ENCODE results near the gene MSL1. TPM values are rescaled to one million over a fixed set of nuclear protein-coding genes. Genes with fewer than 3 reads are reported as not detected.

The MSL1 gene
- total and polyA plus RNA-seq, 9 of the 15 experiments (the other 6 are each of a cell fraction or from before 2014, with no cell fraction given), result 13.8 to 120 (median 61.9) TPM

DNA sequence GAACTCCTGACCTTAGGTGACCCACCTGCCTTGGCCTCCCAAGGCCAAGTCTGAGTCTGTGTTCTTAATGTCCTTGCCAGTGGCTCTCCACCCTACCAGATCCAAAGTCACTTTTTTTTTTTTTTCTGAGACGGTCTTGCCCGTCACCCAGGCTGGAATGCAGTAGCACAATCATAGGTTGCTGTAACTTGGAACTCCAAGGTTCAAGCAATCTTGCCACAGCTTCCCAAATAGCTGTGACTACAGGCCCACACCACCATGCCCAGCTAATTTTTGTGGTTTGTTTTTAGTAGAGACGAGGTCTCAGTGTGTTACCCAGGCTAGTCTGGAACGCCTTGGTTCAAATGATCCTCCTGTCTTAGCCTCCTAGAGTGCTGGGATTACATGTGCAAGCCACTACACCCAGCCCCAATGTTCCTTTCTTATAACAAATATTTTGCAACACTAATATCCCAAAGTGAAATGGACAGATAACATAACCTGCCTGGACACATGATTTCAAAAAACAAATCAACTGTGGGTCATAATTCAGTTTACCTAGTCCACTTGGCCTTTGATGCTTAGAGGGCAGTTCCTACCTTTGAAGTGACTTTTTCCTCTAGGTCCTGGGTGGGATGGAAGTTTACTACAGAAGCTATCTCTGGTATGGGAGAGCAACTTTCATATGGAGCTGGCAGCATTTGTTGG lies 51.5 kb downstream of the MSL1 start:
- intact Hi-C loops (cut with micrococcal nuclease), result no loop called here
- H3K9ac ChIP-seq (ENCODE audit: insufficient read depth in 1 of 2, low read depth in 2 of 2, low read length in 2 of 2), result no peak overlapping the region
- peaks cover 5% of the 10 kb centered on the region for H3K9me1 ChIP-seq (ENCODE audit: control insufficient read depth, insufficient read depth, low read length)
- H2AFZ ChIP-seq (ENCODE audit: low read depth, low read length), result no peak overlapping the region
- H3K4me2 ChIP-seq (ENCODE audit: insufficient read depth, low read length), result no peak overlapping the region
- FAIRE-seq (no peak), ATAC-seq (no peak), DNase-seq (ENCODE audit: extremely low read depth in 1 of 4, low spot score in 3 of 4) (no peak)
- H3K79me2 ChIP-seq (ENCODE audit: control insufficient read depth, insufficient read depth, low read length), result no peaks in the 10 kb centered on the region
- 81% methylated on average over 2 of the region's 4 CpGs for WGBS (ENCODE audit: insufficient coverage, low coverage, missing lambda C conversion rate)
- peaks cover 61% of the 10 kb centered on the region for H3K36me3 ChIP-seq (ENCODE audit: control insufficient read depth, insufficient read depth, low read length)
- H3K9me3 ChIP-seq (replicated peaks; ENCODE audit: control insufficient read depth, insufficient read depth, low read depth, low read length), result no peaks in the 10 kb centered on the region
- ChIA-PET CTCF (ENCODE audit: low intra/inter-chr PET ratio) (interaction anchor here (0.6 kb wide), 1 partner anchor 184 kb away, joined by 4 read pairs; no protein-coding TSS in a partner anchor), POLR2A (interaction anchor here (1.4 kb wide), 1 partner anchor 49 kb away, joined by 3 read pairs; no protein-coding TSS in a partner anchor)
- no peaks in the 10 kb centered on the region for H3K27me3 ChIP-seq (ENCODE audit: control insufficient read depth in 2 of 2, insufficient read depth in 2 of 2, low read length in 2 of 2)
- no peak overlapping the region for H3K4me3 ChIP-seq
- no peaks in the 10 kb centered on the region for H4K20me1 ChIP-seq (replicated peaks; ENCODE audit: control insufficient read depth, insufficient read depth, low read length)
- H3K27ac ChIP-seq (ENCODE audit: extremely low read depth, low read depth, low read length), result no peak overlapping the region
- peaks cover 10 to 16% of the 10 kb centered on the region in 2 experiments; a peak in 4 of 5 replicates for H3K4me1 ChIP-seq (replicated peaks in 1 of 2; ENCODE audit: control insufficient read depth in 2 of 2, insufficient read depth in 2 of 2, low read length in 2 of 2)
- no TSS peak for BruUV-seq (replicated peaks)
- TF ChIP-seq DMBX1 (CRISPR knock-in tag; IDR thresholded peaks at IDR 0.05; ENCODE audit: borderline replicate concordance) (no peak), ZNF589 (CRISPR knock-in tag; IDR thresholded peaks at IDR 0.05; ENCODE audit: low read depth) (no peak), NFIC (IDR thresholded peaks at IDR 0.05) (no peak), SMAD2 (IDR thresholded peaks at IDR 0.05; ENCODE audit: low read depth, low read length) (no peak)
- in situ Hi-C loops (cut with MboI), result no loop called here

DNA sequence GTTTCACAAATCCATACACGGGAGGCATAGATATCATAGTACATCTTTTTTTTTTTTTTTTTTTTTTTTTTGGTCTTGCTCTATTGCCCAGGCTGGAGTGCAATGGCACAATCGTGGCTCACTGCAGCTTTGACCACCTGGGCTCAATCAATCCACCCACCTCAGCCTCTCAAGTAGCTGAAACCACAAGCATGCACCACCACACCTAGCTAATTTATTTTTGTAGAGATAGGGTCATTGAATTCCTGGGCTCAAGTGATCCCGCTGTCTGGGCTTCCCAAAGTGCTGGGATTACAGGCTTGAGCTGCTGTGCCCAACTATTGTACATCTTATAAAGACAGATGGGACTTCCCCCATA lies 52.0 kb downstream of the MSL1 start:
- H3K9me3 ChIP-seq (replicated peaks; ENCODE audit: control insufficient read depth, insufficient read depth, low read depth, low read length), result no peaks in the 10 kb centered on the region
- H3K4me2 ChIP-seq (ENCODE audit: insufficient read depth, low read length), result no peak overlapping the region
- no peak overlapping the region for H3K4me3 ChIP-seq
- H3K9ac ChIP-seq (ENCODE audit: insufficient read depth in 1 of 2, low read depth in 2 of 2, low read length in 2 of 2), result no peak overlapping the region
- intact Hi-C loops (cut with micrococcal nuclease) (no loop called here), in situ Hi-C loops (cut with MboI) (no loop called here)
- peaks cover 10 to 21% of the 10 kb centered on the region in 2 experiments; a peak in 4 of 5 replicates for H3K4me1 ChIP-seq (replicated peaks in 1 of 2; ENCODE audit: control insufficient read depth in 2 of 2, insufficient read depth in 2 of 2, low read length in 2 of 2)
- WGBS (ENCODE audit: insufficient coverage, low coverage, missing lambda C conversion rate), result 70% methylated on average over 2 of the region's 3 CpGs
- peaks cover 55% of the 10 kb centered on the region for H3K36me3 ChIP-seq (ENCODE audit: control insufficient read depth, insufficient read depth, low read length)
- no TSS peak for BruUV-seq (replicated peaks)
- no peak for FAIRE-seq
- H3K79me2 ChIP-seq (ENCODE audit: control insufficient read depth, insufficient read depth, low read length), result no peaks in the 10 kb centered on the region
- ChIA-PET POLR2A (interaction anchor here (1.4 kb wide), 1 partner anchor 49 kb away, joined by 3 read pairs; no protein-coding TSS in a partner anchor), CTCF (ENCODE audit: low intra/inter-chr PET ratio) (interaction anchor here (0.6 kb wide), 1 partner anchor 185 kb away, joined by 4 read pairs; no protein-coding TSS in a partner anchor)
- H3K27ac ChIP-seq (ENCODE audit: extremely low read depth, low read depth, low read length), result no peak overlapping the region
- no peak for ATAC-seq
- DNase-seq (ENCODE audit: extremely low read depth in 1 of 4, low spot score in 3 of 4), result no peak
- no peak overlapping the region for H2AFZ ChIP-seq (ENCODE audit: low read depth, low read length)
- H4K20me1 ChIP-seq (replicated peaks; ENCODE audit: control insufficient read depth, insufficient read depth, low read length), result no peaks in the 10 kb centered on the region
- no peaks in the 10 kb centered on the region for H3K27me3 ChIP-seq (ENCODE audit: control insufficient read depth in 2 of 2, insufficient read depth in 2 of 2, low read length in 2 of 2)
- H3K9me1 ChIP-seq (ENCODE audit: control insufficient read depth, insufficient read depth, low read length), result peaks cover 5% of the 10 kb centered on the region
- TF ChIP-seq MEF2D (tag; conservative IDR thresholded peaks at IDR 0.05; ENCODE audit: low read depth) (no peak), ZNF217 (CRISPR knock-in tag; IDR thresholded peaks at IDR 0.05) (no peak), ASH1L (IDR thresholded peaks at IDR 0.05; ENCODE audit: borderline replicate concordance, low read depth, partially characterized antibody) (no peak), ARID1B (IDR thresholded peaks at IDR 0.05) (no peak), ZNF140 (CRISPR knock-in tag; IDR thresholded peaks at IDR 0.05) (no peak), ZFPM2 (CRISPR knock-in tag; IDR thresholded peaks at IDR 0.05) (no peak), TAL1 (IDR thresholded peaks at IDR 0.05) (no peak), SP2 (IDR thresholded peaks at IDR 0.05; ENCODE audit: extremely low read depth, low read depth, low read length, poor library complexity, severe bottlenecking) (no peak), ESRRA (IDR thresholded peaks at IDR 0.05; ENCODE audit: borderline replicate concordance, low read depth) (no peak), RB1 (IDR thresholded peaks at IDR 0.05; ENCODE audit: low read depth) (no peak), ZNF561 (CRISPR knock-in tag; conservative IDR thresholded peaks at IDR 0.05) (no peak), GATAD2B (IDR thresholded peaks at IDR 0.05; ENCODE audit: borderline replicate concordance) (no peak)
- TF ChIP-seq, protein P1, sequence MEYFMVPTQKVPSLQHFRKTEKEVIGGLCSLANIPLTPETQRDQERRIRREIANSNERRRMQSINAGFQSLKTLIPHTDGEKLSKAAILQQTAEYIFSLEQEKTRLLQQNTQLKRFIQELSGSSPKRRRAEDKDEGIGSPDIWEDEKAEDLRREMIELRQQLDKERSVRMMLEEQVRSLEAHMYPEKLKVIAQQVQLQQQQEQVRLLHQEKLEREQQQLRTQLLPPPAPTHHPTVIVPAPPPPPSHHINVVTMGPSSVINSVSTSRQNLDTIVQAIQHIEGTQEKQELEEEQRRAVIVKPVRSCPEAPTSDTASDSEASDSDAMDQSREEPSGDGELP (CRISPR knock-in tag; IDR thresholded peaks at IDR 0.05; ENCODE audit: borderline replicate concordance), result no peak
